Osteoblast (primary cell): ENCODE data around the gene PTPRF. TPM values are rescaled to one million over a fixed set of nuclear protein-coding genes. Genes with fewer than 3 reads are reported as not detected.

Experiments used
- DNase-seq: peaks from one replicate; pipeline ENCODE4 v3.0.0; 2011; ENCODE audit warnings: low spot score, mixed read lengths; ENCODE audit not compliant: insufficient read length; ENCODE audit errors: missing footprints
- H2AFZ ChIP-seq: 2 replicates; pipeline ENCODE4 v1.6.0; 2011; ENCODE audit warnings: mild to moderate bottlenecking, low read length
- H3K27ac ChIP-seq: 2 replicates; pipeline ENCODE4 v1.5.1; 2011; ENCODE audit warnings: mild to moderate bottlenecking, low read depth, low read length, moderate library complexity
- H3K27me3 ChIP-seq: 2 replicates; pipeline ENCODE4 v1.6.0; 2012; ENCODE audit warnings: mild to moderate bottlenecking, control low read depth, inconsistent platforms, low read length, moderate library complexity; ENCODE audit not compliant: insufficient read depth
- H3K36me3 ChIP-seq: 2 replicates; pipeline ENCODE4 v1.5.1; 2011; ENCODE audit warnings: mild to moderate bottlenecking, low read length, control low read depth, moderate library complexity; ENCODE audit not compliant: insufficient read depth
- H3K4me1 ChIP-seq: 2 replicates; pipeline ENCODE4 v1.5.1; 2011; ENCODE audit warnings: mild to moderate bottlenecking, low read length, control low read depth, moderate library complexity; ENCODE audit not compliant: insufficient read depth
- H3K4me2 ChIP-seq: 2 replicates; pipeline ENCODE4 v1.6.0; 2011; ENCODE audit warnings: mild to moderate bottlenecking, low read length; ENCODE audit not compliant: insufficient read depth
- H3K4me3 ChIP-seq: fragments of 200-600 bp; sonication (generic); 3 replicates; pipeline ENCODE4 v1.5.1; 2012; ENCODE audit warnings: mild to moderate bottlenecking, low read length, inconsistent platforms; ENCODE audit not compliant: insufficient read depth
- H3K79me2 ChIP-seq: 2 replicates; pipeline ENCODE4 v1.6.0; 2012; ENCODE audit warnings: mild to moderate bottlenecking, low read length, control low read depth, inconsistent platforms; ENCODE audit not compliant: insufficient read depth
- H3K9me3 ChIP-seq: 2 replicates; pipeline ENCODE4 v1.5.1; 2011; ENCODE audit warnings: low read depth, low read length, control low read depth
- H4K20me1 ChIP-seq: 2 replicates; pipeline ENCODE4 v1.6.0; 2012; ENCODE audit warnings: mild to moderate bottlenecking, low read length, control low read depth; ENCODE audit not compliant: insufficient read depth
- total RNA-seq: library from RNA; depleted of rRNA; stranded (reverse); fragments of >200 nt; gene quantifications from 2 replicates; pipeline ENCODE4 v1.2.3, GENCODE V29; 2012
- TF ChIP-seq, protein P1 (sequence below): IDR thresholded peaks from 2 replicates; pipeline ENCODE4 v1.5.1; 2011; ENCODE audit warnings: mild to moderate bottlenecking, low read depth, low read length, moderate library complexity; ENCODE audit errors: extremely low read depth

The PTPRF gene
- total RNA-seq, 1 donor = 13.0 TPM

DNA sequence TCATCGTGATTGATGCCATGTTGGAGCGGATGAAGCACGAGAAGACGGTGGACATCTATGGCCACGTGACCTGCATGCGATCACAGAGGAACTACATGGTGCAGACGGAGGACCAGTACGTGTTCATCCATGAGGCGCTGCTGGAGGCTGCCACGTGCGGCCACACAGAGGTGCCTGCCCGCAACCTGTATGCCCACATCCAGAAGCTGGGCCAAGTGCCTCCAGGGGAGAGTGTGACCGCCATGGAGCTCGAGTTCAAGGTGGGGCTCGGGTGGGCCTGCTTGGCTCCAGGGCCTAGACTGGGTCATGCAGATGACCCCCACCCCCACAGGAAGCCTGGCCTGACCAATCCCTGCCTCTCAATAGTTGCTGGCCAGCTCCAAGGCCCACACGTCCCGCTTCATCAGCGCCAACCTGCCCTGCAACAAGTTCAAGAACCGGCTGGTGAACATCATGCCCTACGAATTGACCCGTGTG, 88.7 kb downstream of the PTPRF start:
- no peak overlapping the region for H3K4me3 ChIP-seq
- peaks cover 5% of the 10 kb centered on the region for H3K36me3 ChIP-seq
- no peak overlapping the region for H3K4me2 ChIP-seq
- peak; percentile 57 for DNase-seq
- no peaks in the 10 kb centered on the region for H3K79me2 ChIP-seq
- H3K9me3 ChIP-seq = no peaks in the 10 kb centered on the region
- no peaks in the 10 kb centered on the region for H3K27me3 ChIP-seq
- peaks cover 4% of the 10 kb centered on the region for H3K4me1 ChIP-seq
- H4K20me1 ChIP-seq = no peaks in the 10 kb centered on the region
- H2AFZ ChIP-seq = no peak overlapping the region
- H3K27ac ChIP-seq = no peak overlapping the region
- TF ChIP-seq, protein P1, sequence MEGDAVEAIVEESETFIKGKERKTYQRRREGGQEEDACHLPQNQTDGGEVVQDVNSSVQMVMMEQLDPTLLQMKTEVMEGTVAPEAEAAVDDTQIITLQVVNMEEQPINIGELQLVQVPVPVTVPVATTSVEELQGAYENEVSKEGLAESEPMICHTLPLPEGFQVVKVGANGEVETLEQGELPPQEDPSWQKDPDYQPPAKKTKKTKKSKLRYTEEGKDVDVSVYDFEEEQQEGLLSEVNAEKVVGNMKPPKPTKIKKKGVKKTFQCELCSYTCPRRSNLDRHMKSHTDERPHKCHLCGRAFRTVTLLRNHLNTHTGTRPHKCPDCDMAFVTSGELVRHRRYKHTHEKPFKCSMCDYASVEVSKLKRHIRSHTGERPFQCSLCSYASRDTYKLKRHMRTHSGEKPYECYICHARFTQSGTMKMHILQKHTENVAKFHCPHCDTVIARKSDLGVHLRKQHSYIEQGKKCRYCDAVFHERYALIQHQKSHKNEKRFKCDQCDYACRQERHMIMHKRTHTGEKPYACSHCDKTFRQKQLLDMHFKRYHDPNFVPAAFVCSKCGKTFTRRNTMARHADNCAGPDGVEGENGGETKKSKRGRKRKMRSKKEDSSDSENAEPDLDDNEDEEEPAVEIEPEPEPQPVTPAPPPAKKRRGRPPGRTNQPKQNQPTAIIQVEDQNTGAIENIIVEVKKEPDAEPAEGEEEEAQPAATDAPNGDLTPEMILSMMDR = no peak

DNA sequence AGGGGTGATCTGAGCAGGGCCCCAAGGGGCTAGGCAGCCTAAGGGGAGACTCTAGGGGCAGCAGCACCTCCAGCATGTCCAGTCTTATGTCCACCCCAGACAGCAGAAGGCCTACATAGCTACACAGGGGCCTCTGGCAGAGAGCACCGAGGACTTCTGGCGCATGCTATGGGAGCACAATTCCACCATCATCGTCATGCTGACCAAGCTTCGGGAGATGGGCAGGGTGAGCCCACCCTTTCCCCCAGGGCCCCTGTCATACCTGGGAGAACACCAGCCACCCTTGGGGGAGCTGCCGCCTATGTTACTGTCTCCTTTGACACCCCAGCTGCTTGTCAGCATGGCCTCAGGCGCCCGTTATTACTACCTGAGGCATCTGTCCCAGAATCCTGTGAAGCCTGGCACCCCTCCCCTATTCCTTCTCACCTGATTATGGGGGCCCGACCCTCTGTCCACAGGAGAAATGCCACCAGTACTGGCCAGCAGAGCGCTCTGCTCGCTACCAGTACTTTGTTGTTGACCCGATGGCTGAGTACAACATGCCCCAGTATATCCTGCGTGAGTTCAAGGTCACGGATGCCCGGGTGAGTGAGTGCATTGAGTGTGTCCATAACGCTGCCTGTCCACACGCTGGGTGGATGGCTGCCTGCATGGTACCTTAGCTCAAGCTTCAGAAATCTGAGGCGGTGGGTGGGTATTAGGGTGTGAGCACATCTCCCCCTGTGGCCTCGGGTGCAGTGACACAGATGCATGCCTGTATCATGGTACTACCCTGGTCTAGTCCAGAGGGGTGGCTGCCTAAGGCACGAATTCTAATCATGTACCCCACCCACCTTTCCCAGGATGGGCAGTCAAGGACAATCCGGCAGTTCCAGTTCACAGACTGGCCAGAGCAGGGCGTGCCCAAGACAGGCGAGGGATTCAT, 89.6 kb downstream of the PTPRF start:
- TF ChIP-seq, protein P1 = no peak
- Histone ChIP-seq H3K4me2 (no peak overlapping the region), H4K20me1 (no peaks in the 10 kb centered on the region), H3K79me2 (no peaks in the 10 kb centered on the region), H2AFZ (no peak overlapping the region), H3K4me3 (no peak overlapping the region), H3K27me3 (no peaks in the 10 kb centered on the region), H3K4me1 (peaks cover 4% of the 10 kb centered on the region), H3K9me3 (no peaks in the 10 kb centered on the region), H3K36me3 (peaks cover 10% of the 10 kb centered on the region), H3K27ac (no peak overlapping the region)
- DNase-seq = peak; percentile 62

DNA sequence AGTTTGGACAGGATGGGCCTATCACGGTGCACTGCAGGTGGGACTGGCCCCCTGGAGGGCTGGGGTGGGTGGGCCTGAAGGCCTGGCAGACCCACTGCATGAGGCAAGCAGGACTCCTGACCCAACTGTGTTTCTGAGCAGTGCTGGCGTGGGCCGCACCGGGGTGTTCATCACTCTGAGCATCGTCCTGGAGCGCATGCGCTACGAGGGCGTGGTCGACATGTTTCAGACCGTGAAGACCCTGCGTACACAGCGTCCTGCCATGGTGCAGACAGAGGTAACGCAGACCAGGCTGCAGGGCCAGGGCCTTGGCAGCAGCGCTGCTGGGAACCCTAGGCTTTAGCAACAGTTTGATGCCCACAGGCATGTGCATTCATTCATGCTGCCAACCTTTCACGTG, 90.3 kb downstream of the PTPRF start:
- no peak overlapping the region for H3K27ac ChIP-seq
- no peaks in the 10 kb centered on the region for H3K27me3 ChIP-seq
- H4K20me1 ChIP-seq = no peaks in the 10 kb centered on the region
- DNase-seq = peak; percentile 36
- no peak overlapping the region for H3K4me2 ChIP-seq
- no peaks in the 10 kb centered on the region for H3K9me3 ChIP-seq
- H3K79me2 ChIP-seq = no peaks in the 10 kb centered on the region
- TF ChIP-seq, protein P1 = no peak
- H3K4me1 ChIP-seq = peaks cover 4% of the 10 kb centered on the region
- H3K36me3 ChIP-seq = peaks cover 10% of the 10 kb centered on the region
- H3K4me3 ChIP-seq = no peak overlapping the region
- H2AFZ ChIP-seq = no peak overlapping the region

DNA sequence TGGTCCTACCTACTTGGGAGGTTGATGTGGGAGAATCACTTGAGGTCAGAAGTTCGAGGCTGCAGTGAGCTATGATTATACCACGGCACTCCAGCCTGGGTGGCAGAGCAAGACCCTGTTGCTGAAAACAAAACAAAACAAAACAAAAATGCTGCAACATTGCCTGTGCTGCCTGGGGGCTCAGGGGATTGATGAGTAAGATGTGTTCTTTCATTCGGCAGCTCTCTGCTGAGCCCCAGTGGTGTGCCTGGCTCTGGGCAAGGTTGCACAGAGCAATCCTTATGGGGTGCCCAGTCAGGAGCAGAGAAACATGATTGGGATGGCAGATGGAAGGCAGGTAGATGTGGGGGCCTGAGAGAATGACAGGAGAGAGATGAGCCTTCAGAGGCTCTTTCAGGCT, 90.7 kb downstream of the PTPRF start:
- Histone ChIP-seq H3K79me2 (no peaks in the 10 kb centered on the region), H3K36me3 (peaks cover 10% of the 10 kb centered on the region), H4K20me1 (no peaks in the 10 kb centered on the region), H3K4me3 (no peak overlapping the region), H3K9me3 (no peaks in the 10 kb centered on the region), H3K27me3 (no peaks in the 10 kb centered on the region), H2AFZ (no peak overlapping the region), H3K4me1 (peaks cover 4% of the 10 kb centered on the region), H3K4me2 (no peak overlapping the region), H3K27ac (no peak overlapping the region)
- TF ChIP-seq, protein P1 = no peak
- peak; percentile 14 for DNase-seq
